Activated CD8-positive, alpha-beta memory T cell treated with anti-CD3 and anti-CD28 coated beads, Interleukin-2, amount 10 ng/mL, durations not matched to agents 7 days and 5 days (primary cell): ENCODE results near the gene PPP1R12B. TPM values are rescaled to one million over a fixed set of nuclear protein-coding genes. Genes with fewer than 3 reads are reported as not detected.
"Not testable (repeated sequence)": the region's sequence is repeated elsewhere in the genome, so short reads cannot be mapped to it uniquely, and the experiment has no call there.

Experiments
- ATAC-seq: fragments of 150-1000 bp; cut with Tn5 transposase; one replicate; pipeline ENCODE4 v1.10.0; 2021; ENCODE audit warnings: moderate library complexity
- CTCF ChIA-PET: fragments of 350-600 bp; sonication (Branson Sonifier 250); formaldehyde crosslinking; loops from one replicate; lab custom pipeline; 2021; ENCODE audit warnings: antibody characterized with exemption; lab: Charles Lee
- DNase-seq: peaks from one replicate; pipeline ENCODE4 v3.0.0-alpha.2; 2020
- H3K27ac Mint-ChIP-seq: one replicate; pipeline ENCODE4 v1.8.0; 2021; ENCODE audit warnings: mild to moderate bottlenecking, mixed read lengths
- H3K27me3 Mint-ChIP-seq: one replicate; pipeline ENCODE4 v1.8.0; 2021; ENCODE audit warnings: mixed read lengths
- H3K36me3 Mint-ChIP-seq: one replicate; pipeline ENCODE4 v1.8.0; 2021; ENCODE audit warnings: mild to moderate bottlenecking, mixed read lengths
- H3K4me1 Mint-ChIP-seq: one replicate; pipeline ENCODE4 v1.8.0; 2021; ENCODE audit warnings: mixed read lengths
- H3K4me3 Mint-ChIP-seq: one replicate; pipeline ENCODE4 v1.8.0; 2021; ENCODE audit warnings: mild to moderate bottlenecking, moderate library complexity, mixed read lengths
- H3K9me3 Mint-ChIP-seq: one replicate; pipeline ENCODE4 v1.8.0; 2022; ENCODE audit warnings: low read depth, mixed read lengths
- total RNA-seq, 2 experiments: library from RNA; stranded (reverse); gene quantifications; one replicate each; pipeline ENCODE4 v1.2.3, GENCODE V29; 2021

The PPP1R12B gene
- total RNA-seq, 2 experiments from 2014 or later = 20.3 to 34.2 TPM

DNA sequence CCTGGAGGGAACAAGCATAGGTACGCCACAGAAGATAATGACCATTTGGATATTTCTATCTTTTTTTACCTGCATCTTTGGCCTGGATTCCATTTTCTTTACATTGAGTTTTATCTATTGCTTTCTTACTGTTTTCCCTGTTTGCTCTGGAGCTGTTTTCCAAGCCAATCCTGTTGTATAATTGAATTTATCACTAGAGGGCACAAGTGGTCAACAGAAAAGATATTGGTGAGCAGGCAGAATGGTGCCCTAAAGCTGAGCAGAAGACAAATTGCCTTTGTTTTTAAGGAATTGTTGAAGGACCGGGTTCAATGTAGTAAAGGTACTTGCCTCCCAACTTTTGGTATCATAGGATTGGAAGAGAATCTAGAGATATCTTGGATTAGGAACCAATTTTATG, 152.8 kb downstream of the PPP1R12B start:
- no peak overlapping the region for H3K27ac Mint-ChIP-seq
- CTCF ChIA-PET = interaction anchor here (1.6 to 2.4 kb wide), 4 partner anchors 64 to 309 kb away, joined by 3 to 6 read pairs (median 3); no protein-coding TSS in a partner anchor
- H3K36me3 Mint-ChIP-seq = peaks cover 4% of the 10 kb centered on the region
- H3K4me1 Mint-ChIP-seq = no peaks in the 10 kb centered on the region
- no peaks in the 10 kb centered on the region for H3K27me3 Mint-ChIP-seq
- no peak for DNase-seq
- ATAC-seq = no peak
- H3K9me3 Mint-ChIP-seq = no peaks in the 10 kb centered on the region
- H3K4me3 Mint-ChIP-seq = no peak overlapping the region

- H3K36me3 Mint-ChIP-seq = peaks cover 2% of the 10 kb centered on the region
- no peaks in the 10 kb centered on the region for H3K4me1 Mint-ChIP-seq
These were observed 156.9 kb downstream of the PPP1R12B start for GRCh38 chr1:202505356-202505755.

GRCh38 chr1:202505880-202506575, 157.5 kb downstream of the PPP1R12B start:
- H3K9me3 Mint-ChIP-seq, H3K4me3 Mint-ChIP-seq, H3K27me3 Mint-ChIP-seq, DNase-seq, H3K36me3 Mint-ChIP-seq, H3K4me1 Mint-ChIP-seq, ATAC-seq, H3K27ac Mint-ChIP-seq: not testable (repeated sequence)
- CTCF ChIA-PET = interaction anchor here (0.6 to 1.7 kb wide), 4 partner anchors 42 to 214 kb away, joined by 3 read pairs; no protein-coding TSS in a partner anchor

More at GRCh38 chr1:202505356-202505755, 156.9 kb downstream of the PPP1R12B start:
- no peak overlapping the region for H3K27ac Mint-ChIP-seq
- no peaks in the 10 kb centered on the region for H3K27me3 Mint-ChIP-seq
- ATAC-seq (no peak), DNase-seq (no peak)
- CTCF ChIA-PET = interaction anchor here (0.8 kb wide), 1 partner anchor 41 kb away, joined by 3 read pairs; no protein-coding TSS in a partner anchor
- H3K4me3 Mint-ChIP-seq = no peak overlapping the region
- H3K9me3 Mint-ChIP-seq = no peaks in the 10 kb centered on the region

DNA sequence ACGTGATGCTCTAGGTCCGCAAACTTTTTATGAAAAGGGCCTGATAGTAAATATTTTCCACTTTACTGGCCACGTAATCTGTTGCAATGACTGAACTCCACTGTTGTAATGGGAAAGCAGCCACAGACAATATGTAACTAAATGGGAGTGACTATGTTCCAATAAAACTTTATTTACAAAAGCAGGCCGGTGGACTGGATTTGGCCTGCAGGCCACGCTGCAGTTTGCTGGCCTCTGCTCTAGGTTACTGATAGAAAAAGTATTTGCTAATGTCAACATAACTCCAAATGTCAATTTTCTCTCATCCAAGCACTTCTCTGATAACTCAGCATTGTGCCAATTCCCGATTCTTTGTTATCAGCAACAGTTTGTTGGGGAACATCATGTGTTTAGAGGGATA, 160.4 kb downstream of the PPP1R12B start:
- ATAC-seq, DNase-seq, H3K4me3 Mint-ChIP-seq, H3K4me1 Mint-ChIP-seq, H3K36me3 Mint-ChIP-seq, H3K9me3 Mint-ChIP-seq, H3K27ac Mint-ChIP-seq, H3K27me3 Mint-ChIP-seq: not testable (repeated sequence)
- CTCF ChIA-PET = interaction anchor here (1.6 kb wide), 1 partner anchor 63 kb away, joined by 4 read pairs; no protein-coding TSS in a partner anchor

- CTCF ChIA-PET, H3K27ac Mint-ChIP-seq, H3K4me1 Mint-ChIP-seq, H3K9me3 Mint-ChIP-seq, DNase-seq, H3K36me3 Mint-ChIP-seq, H3K27me3 Mint-ChIP-seq, ATAC-seq, H3K4me3 Mint-ChIP-seq: not testable (repeated sequence)
These were observed 165.4 kb downstream of the PPP1R12B start for GRCh38 chr1:202513875-202514274.

GRCh38 chr1:202516434-202516877, 168.0 kb downstream of the PPP1R12B start:
- DNase-seq = no peak
- CTCF ChIA-PET = interaction anchor here (0.8 kb wide), 1 partner anchor 483 kb away, joined by 4 read pairs; no protein-coding TSS in a partner anchor
- ATAC-seq = no peak
- H3K27me3 Mint-ChIP-seq = no peaks in the 10 kb centered on the region
- no peaks in the 10 kb centered on the region for H3K9me3 Mint-ChIP-seq
- no peak overlapping the region for H3K4me3 Mint-ChIP-seq
- H3K4me1 Mint-ChIP-seq = peaks cover 6% of the 10 kb centered on the region
- no peaks in the 10 kb centered on the region for H3K36me3 Mint-ChIP-seq
- H3K27ac Mint-ChIP-seq = no peak overlapping the region

DNA sequence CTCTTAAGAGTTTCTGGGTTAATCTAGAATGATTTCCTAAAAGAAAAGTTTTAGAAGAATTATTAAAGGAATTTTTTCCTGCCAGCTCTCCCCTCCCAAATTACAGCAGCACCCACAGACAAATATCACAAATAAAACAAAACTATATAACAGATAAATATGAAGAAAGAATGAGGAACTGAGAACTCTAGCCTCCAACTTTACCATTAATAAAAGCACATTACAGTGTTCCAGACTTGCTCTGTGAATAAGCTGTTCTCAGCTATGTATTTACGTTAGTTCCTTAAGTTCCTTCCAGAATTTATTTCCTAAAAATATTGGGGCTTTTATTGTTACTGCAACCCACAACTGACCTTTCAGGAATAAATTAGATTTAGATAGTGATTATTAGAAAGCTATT, 168.6 kb downstream of the PPP1R12B start:
- H3K9me3 Mint-ChIP-seq, ATAC-seq, H3K27me3 Mint-ChIP-seq, H3K36me3 Mint-ChIP-seq, CTCF ChIA-PET, H3K27ac Mint-ChIP-seq, H3K4me3 Mint-ChIP-seq, H3K4me1 Mint-ChIP-seq, DNase-seq: not testable (repeated sequence)

DNA sequence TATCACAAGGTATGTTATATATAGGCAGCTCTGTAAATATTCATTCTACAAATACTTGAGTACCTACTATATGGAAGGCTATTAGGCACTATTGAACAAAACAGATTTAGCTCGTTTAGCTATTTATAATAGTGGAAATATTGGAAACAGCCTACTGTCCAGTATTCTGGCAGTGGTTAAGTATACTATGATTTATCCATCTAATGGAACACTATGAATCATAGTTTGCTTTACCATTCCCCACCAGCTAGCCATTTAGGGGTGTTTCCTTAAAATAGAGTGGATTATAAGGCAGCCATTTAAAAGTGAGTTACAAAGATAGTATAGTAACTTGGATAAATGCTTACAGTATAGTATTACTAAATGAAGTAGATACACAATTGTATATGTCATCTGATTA, 169.7 kb downstream of the PPP1R12B start:
- H3K4me3 Mint-ChIP-seq, H3K36me3 Mint-ChIP-seq, H3K9me3 Mint-ChIP-seq, H3K27me3 Mint-ChIP-seq, ATAC-seq, CTCF ChIA-PET, H3K4me1 Mint-ChIP-seq, H3K27ac Mint-ChIP-seq, DNase-seq: not testable (repeated sequence)

DNA sequence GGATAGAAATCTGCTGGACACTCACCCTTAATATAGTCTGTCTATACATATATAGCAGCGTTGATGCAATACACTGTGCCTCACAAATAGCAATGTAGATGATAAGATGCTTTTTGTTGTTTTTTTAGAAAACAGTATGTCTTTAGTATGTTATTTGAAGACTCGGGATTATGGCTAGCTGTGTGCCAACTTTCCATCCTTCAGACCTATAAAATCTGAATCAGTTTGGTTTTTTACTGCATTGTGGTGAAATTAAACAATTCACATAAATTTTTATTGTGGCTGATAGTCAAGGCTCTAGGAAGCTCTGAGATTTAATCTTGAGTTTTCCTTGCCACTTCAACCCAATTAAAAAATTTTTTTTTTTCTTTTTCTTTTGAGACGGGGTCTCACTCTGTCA, 170.4 kb downstream of the PPP1R12B start:
- H3K36me3 Mint-ChIP-seq, DNase-seq, H3K27ac Mint-ChIP-seq, ATAC-seq, H3K9me3 Mint-ChIP-seq, CTCF ChIA-PET, H3K4me3 Mint-ChIP-seq, H3K27me3 Mint-ChIP-seq, H3K4me1 Mint-ChIP-seq: not testable (repeated sequence)

- H3K27me3 Mint-ChIP-seq, H3K4me3 Mint-ChIP-seq, H3K27ac Mint-ChIP-seq, H3K9me3 Mint-ChIP-seq, H3K4me1 Mint-ChIP-seq, DNase-seq, H3K36me3 Mint-ChIP-seq, ATAC-seq, CTCF ChIA-PET: not testable (repeated sequence)
These were observed 171.8 kb downstream of the PPP1R12B start for GRCh38 chr1:202520129-202520856.

GRCh38 chr1:202520857-202521216, 172.3 kb downstream of the PPP1R12B start:
- ATAC-seq, H3K36me3 Mint-ChIP-seq, H3K27me3 Mint-ChIP-seq, H3K9me3 Mint-ChIP-seq, DNase-seq, H3K4me3 Mint-ChIP-seq, H3K27ac Mint-ChIP-seq, H3K4me1 Mint-ChIP-seq, CTCF ChIA-PET: not testable (repeated sequence)

- CTCF ChIA-PET, H3K4me3 Mint-ChIP-seq, H3K9me3 Mint-ChIP-seq, DNase-seq, H3K4me1 Mint-ChIP-seq, H3K36me3 Mint-ChIP-seq, H3K27me3 Mint-ChIP-seq, H3K27ac Mint-ChIP-seq, ATAC-seq: not testable (repeated sequence)
These were observed 173.0 kb downstream of the PPP1R12B start for GRCh38 chr1:202521484-202521883.

DNA sequence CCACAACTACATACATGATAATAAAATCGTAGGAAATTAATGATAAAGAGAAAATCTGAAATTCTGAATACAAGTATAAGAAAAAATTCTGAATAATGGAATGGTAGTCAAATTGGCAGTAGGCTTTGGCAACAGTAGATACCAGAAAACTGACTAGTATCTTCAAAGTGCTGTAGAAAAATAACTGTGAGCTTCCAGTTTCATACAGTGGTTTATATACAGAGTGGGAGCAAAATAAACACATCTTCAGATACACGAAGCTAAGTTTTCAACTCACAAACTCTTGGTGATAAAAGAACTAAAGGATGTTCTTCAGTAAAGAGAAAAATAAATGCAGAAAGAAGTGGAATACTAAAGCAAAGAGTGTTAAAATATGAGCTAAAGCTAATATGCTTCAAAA, 173.4 kb downstream of the PPP1R12B start:
- peaks cover 8% of the 10 kb centered on the region for H3K36me3 Mint-ChIP-seq
- H3K27me3 Mint-ChIP-seq = no peaks in the 10 kb centered on the region
- peaks cover 5% of the 10 kb centered on the region for H3K4me1 Mint-ChIP-seq
- no peak for DNase-seq
- ATAC-seq = no peak
- no peak overlapping the region for H3K4me3 Mint-ChIP-seq
- peaks cover 2% of the 10 kb centered on the region for H3K9me3 Mint-ChIP-seq
- CTCF ChIA-PET = no interaction called here
- no peak overlapping the region for H3K27ac Mint-ChIP-seq

DNA sequence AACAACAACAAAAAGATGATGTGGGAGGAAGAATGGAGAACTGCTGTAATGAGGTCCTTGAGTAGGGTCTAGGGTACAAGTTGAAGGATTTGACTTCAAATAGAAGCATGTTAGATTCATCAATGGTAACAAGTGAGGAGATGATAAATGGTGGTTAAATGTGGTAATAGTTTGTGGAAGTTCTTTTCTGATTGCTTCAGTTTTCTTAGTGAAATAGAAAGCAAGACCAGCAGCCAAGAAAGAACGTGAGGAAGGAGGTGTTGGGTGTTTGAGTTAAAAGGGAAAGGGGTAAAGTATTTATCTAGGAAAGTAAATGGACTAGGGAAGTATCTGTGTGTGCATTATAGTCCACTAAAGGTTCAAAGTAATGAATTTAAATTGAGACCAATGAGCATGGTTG, 177.6 kb downstream of the PPP1R12B start:
- DNase-seq, H3K9me3 Mint-ChIP-seq, H3K27me3 Mint-ChIP-seq, ATAC-seq, CTCF ChIA-PET, H3K36me3 Mint-ChIP-seq, H3K27ac Mint-ChIP-seq, H3K4me3 Mint-ChIP-seq, H3K4me1 Mint-ChIP-seq: not testable (repeated sequence)
